ENCODE data around the gene ODF2L.

Gene ODF2L

DNA sequence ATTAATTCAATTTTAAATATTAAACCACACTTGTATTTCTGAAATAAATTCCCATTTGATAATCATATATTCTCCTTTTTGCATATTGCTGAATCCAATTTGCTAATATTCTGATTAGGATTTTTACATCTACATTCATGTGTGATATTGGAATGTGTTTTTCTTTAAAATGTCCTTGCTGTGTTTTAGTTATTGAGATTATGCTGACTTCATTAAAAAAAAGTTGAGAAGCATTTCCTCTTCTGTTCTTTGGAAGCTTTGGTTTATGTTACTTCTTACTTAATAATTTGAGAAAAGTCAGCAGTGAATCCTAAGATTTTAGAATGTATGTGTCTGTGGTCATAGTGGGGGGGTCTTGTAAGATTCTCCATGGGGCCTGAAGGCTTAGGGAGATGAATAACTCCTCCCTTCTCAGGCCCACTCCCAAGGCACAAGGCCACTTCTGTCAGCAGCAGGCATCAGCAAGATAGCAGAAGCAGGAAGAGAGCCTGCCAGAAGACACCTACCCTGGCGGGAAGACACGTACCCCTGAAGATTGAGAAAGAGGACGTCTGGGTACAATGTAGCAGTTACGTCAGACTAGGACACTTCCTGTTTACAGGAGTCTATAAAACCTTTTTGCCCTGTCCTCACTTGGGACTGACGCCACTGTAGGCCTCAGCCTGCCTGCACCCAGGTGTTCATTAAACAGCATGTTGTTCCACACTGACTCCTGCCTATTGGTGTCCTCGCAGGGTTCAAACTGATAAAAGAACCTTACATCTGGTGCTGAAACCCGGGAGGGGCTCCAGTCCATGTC is 56.9 kb downstream of the ODF2L start:
- TF ChIP-seq CTCF (IDR thresholded peaks at IDR 0.05; ENCODE audit: low read depth, low read length), result no peak
- H3K4me3 ChIP-seq (replicated peaks in 1 of 2; ENCODE audit: low read depth in 2 of 2, low read length in 2 of 2), result no peak overlapping the region
- peak; percentile 46 to 61 for DNase-seq (ENCODE audit: low read depth in 2 of 2)

- no peak for DNase-seq (ENCODE audit: low read depth in 2 of 2)
- TF ChIP-seq CTCF (IDR thresholded peaks at IDR 0.05; ENCODE audit: low read depth, low read length), result no peak
- H3K4me3 ChIP-seq (replicated peaks in 1 of 2; ENCODE audit: low read depth in 2 of 2, low read length in 2 of 2), result no peak overlapping the region
These were observed 60.2 kb downstream of the ODF2L start for GRCh38 chr1:86335916-86336315.

GRCh38 chr1:86325264-86325663 is 70.9 kb downstream of the ODF2L start:
- TF ChIP-seq CTCF (IDR thresholded peaks at IDR 0.05; ENCODE audit: low read depth, low read length), result no peak
- H3K4me3 ChIP-seq (replicated peaks in 1 of 2; ENCODE audit: low read depth in 2 of 2, low read length in 2 of 2), result no peak overlapping the region
- no peak for DNase-seq (ENCODE audit: low read depth in 2 of 2)

GRCh38 chr1:86324130-86324822 is 71.8 kb downstream of the ODF2L start:
- no peak overlapping the region for H3K4me3 ChIP-seq (replicated peaks in 1 of 2; ENCODE audit: low read depth in 2 of 2, low read length in 2 of 2)
- TF ChIP-seq CTCF (IDR thresholded peaks at IDR 0.05; ENCODE audit: low read depth, low read length), result no peak
- no peak for DNase-seq (ENCODE audit: low read depth in 2 of 2)

DNA sequence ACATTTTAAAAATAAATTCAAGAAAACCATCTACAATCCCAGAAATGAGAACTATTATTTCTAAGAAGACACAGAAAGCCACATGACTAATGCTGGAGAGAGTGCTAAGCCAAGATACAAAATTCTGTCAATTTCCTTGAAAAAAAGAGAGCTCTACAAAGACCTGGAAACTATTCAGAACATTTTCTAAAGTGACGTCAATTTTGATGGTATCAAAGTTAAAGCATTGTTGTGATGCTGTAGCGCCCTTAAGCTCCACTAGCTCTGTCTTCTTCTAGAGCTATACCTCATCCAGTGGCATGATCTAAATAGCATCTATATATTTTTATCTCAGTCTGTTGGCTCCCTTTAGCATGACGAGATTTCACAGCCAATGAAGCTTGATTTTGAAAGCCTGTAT is 73.9 kb downstream of the ODF2L start:
- no peak for DNase-seq (ENCODE audit: low read depth in 2 of 2)
- TF ChIP-seq CTCF (IDR thresholded peaks at IDR 0.05; ENCODE audit: low read depth, low read length), result no peak
- no peak overlapping the region for H3K4me3 ChIP-seq (replicated peaks in 1 of 2; ENCODE audit: low read depth in 2 of 2, low read length in 2 of 2)

GRCh38 chr1:86318436-86318835 is 77.7 kb downstream of the ODF2L start:
- no peak overlapping the region for H3K4me3 ChIP-seq (replicated peaks in 1 of 2; ENCODE audit: low read depth in 2 of 2, low read length in 2 of 2)

More at GRCh38 chr1:86318436-86318835, 77.7 kb downstream of the ODF2L start:
- TF ChIP-seq CTCF (IDR thresholded peaks at IDR 0.05; ENCODE audit: low read depth, low read length), result no peak
- DNase-seq (ENCODE audit: low read depth in 2 of 2), result no peak
